HCT116 (cell line): ENCODE measurements around the gene DENND2D. TPM values are rescaled to one million over a fixed set of nuclear protein-coding genes. Genes with fewer than 3 reads are reported as not detected.

Source experiments
- ATAC-seq: fragments of 200-7000 bp; cut with Tn5 transposase; 2 replicates; pipeline ENCODE4 v1.9.1; 2020; ENCODE audit warnings: mild to moderate bottlenecking, moderate library complexity
- BruUV-seq: library from RNA; stranded (reverse); fragments of 400-500 nt; replicated peaks from 2 replicates; lab custom pipeline; 2021; lab: Mats Ljungman, UMichigan
- CTCF ChIA-PET: fragments of 300-600 bp; sonication (Branson Sonifier 250); formaldehyde crosslinking; loops from one replicate; lab custom pipeline; 2021; ENCODE audit warnings: antibody characterized with exemption; lab: Charles Lee
- POLR2A ChIA-PET: fragments of 300-600, 350-600 bp; sonication (Branson Sonifier 250); formaldehyde crosslinking; loops from one replicate; lab custom pipeline; 2021; ENCODE audit warnings: antibody characterized with exemption; lab: Charles Lee
- RAD21 ChIA-PET, 2 experiments: fragments of 300-600 bp; sonication (Branson Sonifier 250); formaldehyde crosslinking; loops; one replicate each; lab custom pipeline; 2023; ENCODE audit warnings: low total read pairs in 2 of 2; ENCODE audit not compliant: uncharacterized antibody in 2 of 2, unreplicated experiment in 2 of 2, low non-redundant PET in 1 of 2; lab: Charles Lee
- DNase-seq: peaks from one replicate; pipeline ENCODE4 v3.0.0-alpha.2; 2010; ENCODE audit warnings: low read depth, low spot score
- H2AFZ ChIP-seq: fragments of 200-600 bp; shearing (Covaris generic), sonication (generic); 2 replicates; pipeline ENCODE4 v1.6.1; 2017; ENCODE audit warnings: low read depth, mixed run types, mixed read lengths, antibody characterized with exemption, low read length; ENCODE audit not compliant: poor library complexity, severe bottlenecking
- H3K27ac ChIP-seq: 2 replicates; pipeline ENCODE4 v1.5.1; 2012; ENCODE audit warnings: low read depth, low read length
- H3K27me3 ChIP-seq: fragments of 200-600 bp; sonication (generic); 2 replicates; pipeline ENCODE4 v1.6.1; 2016; ENCODE audit warnings: mixed run types, low read length, mixed read lengths; ENCODE audit not compliant: insufficient read depth
- H3K36me3 ChIP-seq, 2 experiments: fragments of 200-500 bp in 1 of 2; fragments of 200-600 bp in 1 of 2; sonication (Bioruptor generic) in 1 of 2; sonication (generic) in 1 of 2; 2 replicates each; pipeline versions ENCODE4 v1.5.1 to v1.6.1; 2014 to 2016; ENCODE audit warnings: low read length in 2 of 2, inconsistent platforms in 1 of 2, mixed read lengths in 1 of 2, mixed run types in 1 of 2; ENCODE audit not compliant: insufficient read depth in 2 of 2, control insufficient read depth in 1 of 2
- H3K4me1 ChIP-seq, 2 experiments: fragments of 200-600 bp in 1 of 2; sonication (generic) in 1 of 2; 2 replicates each; pipeline versions ENCODE4 v1.5.1 to v1.6.1; 2012 to 2017; ENCODE audit warnings: low read length in 2 of 2, inconsistent platforms in 1 of 2, mild to moderate bottlenecking in 1 of 2, mixed read lengths in 1 of 2, mixed run types in 1 of 2, moderate library complexity in 1 of 2; ENCODE audit not compliant: insufficient read depth in 2 of 2, control insufficient read depth in 1 of 2
- H3K4me2 ChIP-seq: fragments of 200-600 bp; sonication (generic); 2 replicates; pipeline ENCODE4 v1.6.1; 2017; ENCODE audit warnings: mixed run types, low read length, mixed read lengths
- H3K4me3 ChIP-seq, 2 experiments: fragments of 200-600 bp in 1 of 2; sonication (generic) in 1 of 2; replicated peaks in 1 of 2; 2 replicates each; pipeline ENCODE4 v1.5.1; 2011 to 2016; ENCODE audit warnings: low read length in 2 of 2, control low read depth in 1 of 2, low read depth in 1 of 2, mild to moderate bottlenecking in 1 of 2, mixed read lengths in 1 of 2, mixed run types in 1 of 2
- H3K79me2 ChIP-seq: fragments of 200-600 bp; sonication (generic); 2 replicates; pipeline ENCODE4 v1.6.1; 2017; ENCODE audit warnings: mild to moderate bottlenecking, mixed run types, low read length, moderate library complexity, mixed read lengths; ENCODE audit not compliant: insufficient read depth
- H3K9ac ChIP-seq: fragments of 200-600 bp; sonication (generic); 2 replicates; pipeline ENCODE4 v1.6.1; 2016; ENCODE audit warnings: low read length, mixed read lengths
- H3K9me2 ChIP-seq: fragments of 200-600 bp; sonication (generic), shearing (Covaris generic); 2 replicates; pipeline ENCODE4 v1.6.1; 2017; ENCODE audit warnings: mixed run types, mild to moderate bottlenecking, moderate library complexity; ENCODE audit not compliant: insufficient read depth
- H3K9me3 ChIP-seq, 2 experiments: fragments of 200-500 bp in 1 of 2; fragments of 200-600 bp in 1 of 2; sonication (Bioruptor generic) in 1 of 2; sonication (generic) in 1 of 2; 2 replicates each; pipeline ENCODE4 v1.6.1; 2014 to 2017; ENCODE audit warnings: low read length in 2 of 2, mixed read lengths in 2 of 2, inconsistent platforms in 1 of 2, low read depth in 1 of 2, mild to moderate bottlenecking in 1 of 2, mixed run types in 1 of 2, moderate library complexity in 1 of 2; ENCODE audit not compliant: control insufficient read depth in 1 of 2, insufficient read depth in 1 of 2
- H4K20me1 ChIP-seq: fragments of 200-600 bp; sonication (generic), shearing (Covaris generic); 2 replicates; pipeline ENCODE4 v1.6.1; 2017; ENCODE audit warnings: mixed run types, mild to moderate bottlenecking, moderate library complexity; ENCODE audit not compliant: insufficient read depth
- CBX3 ChIP-seq: IDR thresholded peaks from 2 replicates; pipeline ENCODE4 v1.6.1; 2012; ENCODE audit warnings: low read depth
- CEBPB ChIP-seq: IDR thresholded peaks from 2 replicates; pipeline ENCODE4 v1.6.1; 2012; ENCODE audit warnings: low read depth
- CTCF ChIP-seq, 3 experiments: fragments of 200-600 bp in 1 of 3; sonication (generic) in 1 of 3; IDR thresholded peaks in 2 of 3; conservative IDR thresholded peaks in 1 of 3; 2 replicates each; pipeline ENCODE4 v1.5.1; 2012 to 2017; ENCODE audit warnings: low read depth in 2 of 3, low read length in 2 of 3, antibody characterized with exemption in 1 of 3, borderline replicate concordance in 1 of 3, control low read depth in 1 of 3, mild to moderate bottlenecking in 1 of 3, mixed read lengths in 1 of 3, mixed run types in 1 of 3, moderate library complexity in 1 of 3; ENCODE audit not compliant: insufficient read depth in 1 of 3
- ELF1 ChIP-seq: IDR thresholded peaks from 2 replicates; pipeline ENCODE4 v1.6.1; 2012; ENCODE audit warnings: low read depth, borderline replicate concordance
- EZH2 ChIP-seq: fragments of 200-600 bp; sonication (generic); IDR thresholded peaks from 2 replicates; pipeline ENCODE4 v1.6.1; 2017; ENCODE audit warnings: antibody characterized with exemption, mixed run types
- FOSL1 ChIP-seq: IDR thresholded peaks from 2 replicates; pipeline ENCODE4 v1.6.1; 2012; ENCODE audit warnings: low read depth
- JUND ChIP-seq: IDR thresholded peaks from 2 replicates; pipeline ENCODE4 v1.6.1; 2012
- POLR2A ChIP-seq: IDR thresholded peaks from 2 replicates; pipeline ENCODE4 v1.7.0; 2011; ENCODE audit warnings: borderline replicate concordance; ENCODE audit not compliant: insufficient read depth, insufficient read length; ENCODE audit errors: extremely low read depth
- POLR2AphosphoS5 ChIP-seq: IDR thresholded peaks from 2 replicates; pipeline ENCODE4 v1.6.1; 2011; ENCODE audit warnings: mild to moderate bottlenecking, low read depth, low read length, moderate library complexity
- RAD21 ChIP-seq: IDR thresholded peaks from 2 replicates; pipeline ENCODE4 v1.6.1; 2012; ENCODE audit warnings: low read depth, mild to moderate bottlenecking
- REST ChIP-seq: IDR thresholded peaks from 2 replicates; pipeline ENCODE4 v1.6.1; 2012; ENCODE audit warnings: low read depth
- SIN3A ChIP-seq: IDR thresholded peaks from 2 replicates; pipeline ENCODE4 v1.6.1; 2012; ENCODE audit warnings: low read depth
- SP1 ChIP-seq: IDR thresholded peaks from 2 replicates; pipeline ENCODE4 v1.6.1; 2012; ENCODE audit warnings: low read depth
- SRF ChIP-seq: IDR thresholded peaks from 2 replicates; pipeline ENCODE4 v1.6.1; 2012; ENCODE audit warnings: low read depth
- TCF7L2 ChIP-seq: IDR thresholded peaks from 2 replicates; pipeline ENCODE4 v1.7.0; 2011; ENCODE audit warnings: borderline replicate concordance, inconsistent platforms; ENCODE audit not compliant: insufficient read depth, insufficient read length; ENCODE audit errors: extremely low read depth
- YY1 ChIP-seq: IDR thresholded peaks from 2 replicates; pipeline ENCODE4 v1.6.1; 2011; ENCODE audit warnings: low read length, low read depth, moderate library complexity, mild to moderate bottlenecking; ENCODE audit not compliant: insufficient replicate concordance; ENCODE audit errors: extremely low read depth
- ZBTB33 ChIP-seq: IDR thresholded peaks from 2 replicates; pipeline ENCODE4 v1.6.1; 2011; ENCODE audit warnings: mild to moderate bottlenecking, low read length, moderate library complexity; ENCODE audit not compliant: insufficient replicate concordance; ENCODE audit errors: extremely low read depth
- ZFX ChIP-seq: fragments of 450-650 bp; IDR thresholded peaks from 2 replicates; pipeline ENCODE4 v1.6.1; 2017
- ZNF274 ChIP-seq: fragments of 200-500 bp; sonication (Bioruptor generic); IDR thresholded peaks from 2 replicates; pipeline ENCODE4 v1.6.1; 2014; ENCODE audit warnings: mild to moderate bottlenecking, low read depth, low read length, inconsistent platforms
- intact Hi-C: fragments of 100-400 bp; cut with micrococcal nuclease; formaldehyde crosslinking; loops from 2 replicates; pipeline ENCODE4 v1.10.0; 2022
- total RNA-seq: library from RNA; stranded (reverse); gene quantifications from one replicate; pipeline ENCODE4 v1.2.1, GENCODE V29; 2021; ENCODE audit not compliant: unreplicated experiment
- TF ChIP-seq, protein P1 (sequence below): IDR thresholded peaks from 2 replicates; pipeline ENCODE4 v1.6.1; 2012

The DENND2D gene
- total RNA-seq, 1 experiment from 2014 or later = 31.9 TPM

GRCh38 chr1:111212634-111213335 is 12.3 kb upstream of the DENND2D start:
- DNase-seq = no peak
- Histone ChIP-seq H3K4me2 (no peak overlapping the region), H3K9me3 (no peaks in the 10 kb centered on the region), H3K4me1 (peaks cover 0 to 2% of the 10 kb centered on the region in 2 experiments; a peak in 1 of 4 replicates), H3K4me3 (no peak overlapping the region), H3K9me2 (no peaks in the 10 kb centered on the region), H3K27ac (no peak overlapping the region), H4K20me1 (no peaks in the 10 kb centered on the region), H3K79me2 (no peaks in the 10 kb centered on the region), H3K9ac (no peak overlapping the region), H3K36me3 (no peaks in the 10 kb centered on the region), H3K27me3 (no peaks in the 10 kb centered on the region), H2AFZ (no peak overlapping the region)
- no peak for ATAC-seq
- ChIA-PET CTCF (no interaction called here), POLR2A (interaction anchor here (1.0 kb wide), 1 partner anchor 70 kb away, joined by 4 read pairs; no protein-coding TSS in a partner anchor), RAD21 (no interaction called here)
- intact Hi-C loops = no loop called here
- TF ChIP-seq REST = no peak
- TF ChIP-seq ELF1 = no peak
- TF ChIP-seq JUND = no peak
- no peak for TF ChIP-seq ZNF274
- TF ChIP-seq EZH2 = no peak
- no peak for TF ChIP-seq TCF7L2
- TF ChIP-seq CBX3 = no peak
- no peak for TF ChIP-seq ZFX
- no peak for TF ChIP-seq SRF
- TF ChIP-seq, protein P1, sequence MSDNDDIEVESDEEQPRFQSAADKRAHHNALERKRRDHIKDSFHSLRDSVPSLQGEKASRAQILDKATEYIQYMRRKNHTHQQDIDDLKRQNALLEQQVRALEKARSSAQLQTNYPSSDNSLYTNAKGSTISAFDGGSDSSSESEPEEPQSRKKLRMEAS = no peak
- TF ChIP-seq POLR2A = no peak
- no peak for TF ChIP-seq SP1
- TF ChIP-seq YY1 = no peak
- TF ChIP-seq FOSL1 = no peak
- TF ChIP-seq POLR2AphosphoS5 = no peak
- TF ChIP-seq RAD21 = no peak
- no peak for TF ChIP-seq CTCF (IDR thresholded peaks at IDR 0.05 in 2 of 3, conservative IDR thresholded peaks at IDR 0.05 in 1 of 3; ENCODE audit: borderline replicate concordance in 1 of 3, insufficient read depth in 1 of 3, low read depth in 2 of 3, low read length in 2 of 3)
- TF ChIP-seq CEBPB = no peak
- no peak for TF ChIP-seq SIN3A
- no peak for TF ChIP-seq ZBTB33
- no TSS peak for BruUV-seq
